C4-2B (cell line): ENCODE results near the gene ACAA2.

ENCODE experiments used
- ZFX ChIP-seq: fragments of 450-650 bp; IDR thresholded peaks from 2 replicates; pipeline ENCODE4 v1.6.1; 2017
- TF ChIP-seq, protein P1 (sequence below): fragments of 450-650 bp; conservative IDR thresholded peaks from 2 replicates; pipeline ENCODE4 v1.5.1; 2017; ENCODE audit warnings: mild to moderate bottlenecking

GRCh38 chr18:49832221-49832647, 18.9 kb upstream of the ACAA2 start:
- TF ChIP-seq, protein P1, sequence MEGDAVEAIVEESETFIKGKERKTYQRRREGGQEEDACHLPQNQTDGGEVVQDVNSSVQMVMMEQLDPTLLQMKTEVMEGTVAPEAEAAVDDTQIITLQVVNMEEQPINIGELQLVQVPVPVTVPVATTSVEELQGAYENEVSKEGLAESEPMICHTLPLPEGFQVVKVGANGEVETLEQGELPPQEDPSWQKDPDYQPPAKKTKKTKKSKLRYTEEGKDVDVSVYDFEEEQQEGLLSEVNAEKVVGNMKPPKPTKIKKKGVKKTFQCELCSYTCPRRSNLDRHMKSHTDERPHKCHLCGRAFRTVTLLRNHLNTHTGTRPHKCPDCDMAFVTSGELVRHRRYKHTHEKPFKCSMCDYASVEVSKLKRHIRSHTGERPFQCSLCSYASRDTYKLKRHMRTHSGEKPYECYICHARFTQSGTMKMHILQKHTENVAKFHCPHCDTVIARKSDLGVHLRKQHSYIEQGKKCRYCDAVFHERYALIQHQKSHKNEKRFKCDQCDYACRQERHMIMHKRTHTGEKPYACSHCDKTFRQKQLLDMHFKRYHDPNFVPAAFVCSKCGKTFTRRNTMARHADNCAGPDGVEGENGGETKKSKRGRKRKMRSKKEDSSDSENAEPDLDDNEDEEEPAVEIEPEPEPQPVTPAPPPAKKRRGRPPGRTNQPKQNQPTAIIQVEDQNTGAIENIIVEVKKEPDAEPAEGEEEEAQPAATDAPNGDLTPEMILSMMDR: no peak
- no peak for TF ChIP-seq ZFX
